Activated T-helper 1 cell treated with anti-CD3 and anti-CD28 coated beads, Interleukin-12 subunit alpha, Interleukin-12 subunit beta, Interleukin-2, Interleukin-4 antibody, amounts not matched to agents 30 ng/mL and 10 ng/mL and 1 ng/mL, durations not matched to agents 14 hours and 24 hours and 36 hours (primary cell): ENCODE measurements around the gene ADCY5. TPM values are rescaled to one million over a fixed set of nuclear protein-coding genes. Genes with fewer than 3 reads are reported as not detected.

Source experiments
- DNase-seq: peaks from one replicate; pipeline ENCODE4 v3.0.0; 2021; ENCODE audit warnings: low spot score
- H3K27ac Mint-ChIP-seq: one replicate; pipeline ENCODE4 v1.8.0; 2021; ENCODE audit warnings: mild to moderate bottlenecking, mixed read lengths
- H3K27me3 Mint-ChIP-seq: one replicate; pipeline ENCODE4 v1.8.0; 2022; ENCODE audit warnings: mild to moderate bottlenecking, moderate library complexity, mixed read lengths; ENCODE audit not compliant: insufficient read depth
- H3K36me3 Mint-ChIP-seq: one replicate; pipeline ENCODE4 v1.8.0; 2021; ENCODE audit warnings: low read depth, mixed read lengths
- H3K4me1 Mint-ChIP-seq: one replicate; pipeline ENCODE4 v1.8.0; 2021; ENCODE audit warnings: low read depth, mixed read lengths
- H3K4me3 Mint-ChIP-seq: one replicate; pipeline ENCODE4 v1.8.0; 2021; ENCODE audit warnings: mild to moderate bottlenecking, moderate library complexity, mixed read lengths
- H3K9me3 Mint-ChIP-seq: one replicate; pipeline ENCODE4 v1.8.0; 2021; ENCODE audit warnings: mixed read lengths
- intact Hi-C: fragments of 100-400 bp; cut with micrococcal nuclease; formaldehyde crosslinking; loops from one replicate; pipeline ENCODE4 v1.15.1; 2024
- total RNA-seq: library from RNA; stranded (reverse); gene quantifications from 2 replicates; pipeline ENCODE4 v1.2.3, GENCODE V29; 2022

ADCY5 gene
- total RNA-seq, 1 donor from 2014 or later = not detected

- no peak for DNase-seq
- Mint-ChIP-seq H3K4me3 (no peak overlapping the region), H3K27ac (no peak overlapping the region), H3K4me1 (no peaks in the 10 kb centered on the region), H3K27me3 (peaks cover 14% of the 10 kb centered on the region), H3K36me3 (no peaks in the 10 kb centered on the region), H3K9me3 (no peaks in the 10 kb centered on the region)
- intact Hi-C loops = no loop called here
These were observed 55.8 kb downstream of the ADCY5 start for GRCh38 chr3:123392871-123393620.

- intact Hi-C loops = no loop called here
- Mint-ChIP-seq H3K4me3 (no peak overlapping the region), H3K36me3 (no peaks in the 10 kb centered on the region), H3K4me1 (no peaks in the 10 kb centered on the region), H3K27me3 (peaks cover 10% of the 10 kb centered on the region), H3K27ac (no peak overlapping the region), H3K9me3 (no peaks in the 10 kb centered on the region)
- no peak for DNase-seq
These were observed 56.5 kb downstream of the ADCY5 start for GRCh38 chr3:123392368-123392767.

GRCh38 chr3:123390865-123391600 lies 57.9 kb downstream of the ADCY5 start:
- DNase-seq = no peak
- peaks cover 14% of the 10 kb centered on the region for H3K27me3 Mint-ChIP-seq
- no peaks in the 10 kb centered on the region for H3K4me1 Mint-ChIP-seq
- intact Hi-C loops = no loop called here
- H3K9me3 Mint-ChIP-seq = no peaks in the 10 kb centered on the region
- H3K4me3 Mint-ChIP-seq = no peak overlapping the region
- no peak overlapping the region for H3K27ac Mint-ChIP-seq
- no peaks in the 10 kb centered on the region for H3K36me3 Mint-ChIP-seq

- Mint-ChIP-seq H3K27ac (no peak overlapping the region), H3K4me1 (no peaks in the 10 kb centered on the region), H3K9me3 (no peaks in the 10 kb centered on the region), H3K36me3 (no peaks in the 10 kb centered on the region), H3K27me3 (peaks cover 12% of the 10 kb centered on the region), H3K4me3 (no peak overlapping the region)
- intact Hi-C loops = no loop called here
- DNase-seq = no peak
These were observed 59.3 kb downstream of the ADCY5 start for GRCh38 chr3:123389628-123389918.

- H3K27ac Mint-ChIP-seq = no peak overlapping the region
- intact Hi-C loops = no loop called here
- no peaks in the 10 kb centered on the region for H3K36me3 Mint-ChIP-seq
- H3K4me3 Mint-ChIP-seq = no peak overlapping the region
- H3K4me1 Mint-ChIP-seq = no peaks in the 10 kb centered on the region
- no peaks in the 10 kb centered on the region for H3K9me3 Mint-ChIP-seq
- H3K27me3 Mint-ChIP-seq = peaks cover 10% of the 10 kb centered on the region
- no peak for DNase-seq
These were observed 59.9 kb downstream of the ADCY5 start for GRCh38 chr3:123388811-123389627.

- Mint-ChIP-seq H3K4me3 (no peak overlapping the region), H3K36me3 (no peaks in the 10 kb centered on the region), H3K4me1 (no peaks in the 10 kb centered on the region), H3K27me3 (peaks cover 10% of the 10 kb centered on the region), H3K27ac (no peak overlapping the region), H3K9me3 (no peaks in the 10 kb centered on the region)
- DNase-seq = no peak
- intact Hi-C loops = no loop called here
These were observed 60.8 kb downstream of the ADCY5 start for GRCh38 chr3:123388042-123388441.

GRCh38 chr3:123387532-123387931 lies 61.4 kb downstream of the ADCY5 start:
- Mint-ChIP-seq H3K27ac (no peak overlapping the region), H3K36me3 (no peaks in the 10 kb centered on the region), H3K4me3 (no peak overlapping the region), H3K4me1 (no peaks in the 10 kb centered on the region), H3K27me3 (peaks cover 10% of the 10 kb centered on the region), H3K9me3 (no peaks in the 10 kb centered on the region)
- intact Hi-C loops = no loop called here
- no peak for DNase-seq

- intact Hi-C loops = no loop called here
- Mint-ChIP-seq H3K4me1 (no peaks in the 10 kb centered on the region), H3K9me3 (no peaks in the 10 kb centered on the region), H3K4me3 (no peak overlapping the region), H3K27ac (no peak overlapping the region), H3K36me3 (no peaks in the 10 kb centered on the region), H3K27me3 (peaks cover 10% of the 10 kb centered on the region)
- DNase-seq = no peak
These were observed 62.3 kb downstream of the ADCY5 start for GRCh38 chr3:123386477-123387040.

- Mint-ChIP-seq H3K27ac (no peak overlapping the region), H3K4me1 (no peaks in the 10 kb centered on the region), H3K36me3 (no peaks in the 10 kb centered on the region), H3K9me3 (no peaks in the 10 kb centered on the region), H3K27me3 (peaks cover 10% of the 10 kb centered on the region), H3K4me3 (no peak overlapping the region)
- intact Hi-C loops = no loop called here
- DNase-seq = no peak
These were observed 62.9 kb downstream of the ADCY5 start for GRCh38 chr3:123385981-123386380.

GRCh38 chr3:123385499-123385898 lies 63.4 kb downstream of the ADCY5 start:
- Mint-ChIP-seq H3K36me3 (no peaks in the 10 kb centered on the region), H3K4me1 (no peaks in the 10 kb centered on the region)
- intact Hi-C loops = no loop called here

GRCh38 chr3:123385001-123385401 lies 63.9 kb downstream of the ADCY5 start:
- Mint-ChIP-seq H3K27ac (no peak overlapping the region), H3K4me3 (no peak overlapping the region), H3K27me3 (peaks cover 10% of the 10 kb centered on the region), H3K9me3 (no peaks in the 10 kb centered on the region), H3K36me3 (no peaks in the 10 kb centered on the region), H3K4me1 (no peaks in the 10 kb centered on the region)
- intact Hi-C loops = no loop called here
- DNase-seq = no peak

More at GRCh38 chr3:123385499-123385898, 63.4 kb downstream of the ADCY5 start:
- no peak overlapping the region for H3K27ac Mint-ChIP-seq
- H3K27me3 Mint-ChIP-seq = peaks cover 10% of the 10 kb centered on the region
- no peak for DNase-seq
- no peak overlapping the region for H3K4me3 Mint-ChIP-seq
- no peaks in the 10 kb centered on the region for H3K9me3 Mint-ChIP-seq

GRCh38 chr3:123384256-123384655 lies 64.6 kb downstream of the ADCY5 start:
- H3K27ac Mint-ChIP-seq = no peak overlapping the region
- no peaks in the 10 kb centered on the region for H3K4me1 Mint-ChIP-seq
- DNase-seq = no peak
- H3K27me3 Mint-ChIP-seq = peaks cover 11% of the 10 kb centered on the region
- intact Hi-C loops = no loop called here
- no peaks in the 10 kb centered on the region for H3K9me3 Mint-ChIP-seq
- H3K36me3 Mint-ChIP-seq = no peaks in the 10 kb centered on the region
- H3K4me3 Mint-ChIP-seq = no peak overlapping the region
